GM18499 (cell line): ENCODE measurements around the gene MCM9.

Experiments
- ATAC-seq: cut with Tn5 transposase; IDR thresholded peaks from one replicate; pipeline ENCODE4 v1.9.1; 2021; ENCODE audit warnings: moderate number of reproducible peaks; ENCODE audit not compliant: insufficient read depth, unreplicated experiment

The MCM9 gene

GRCh38 chr6:118933855-118934460 lies 1.0 kb downstream of the MCM9 start:
- peak; percentile 0 for ATAC-seq

- ATAC-seq: no peak
Observed at GRCh38 chr6:118932421-118932820, 2.5 kb downstream of the MCM9 start.

GRCh38 chr6:118931436-118931835 lies 3.5 kb downstream of the MCM9 start:
- no peak for ATAC-seq

- ATAC-seq: no peak
Observed at GRCh38 chr6:118930680-118931079, 4.3 kb downstream of the MCM9 start.

- no peak for ATAC-seq
Observed at GRCh38 chr6:118923035-118923434, 11.9 kb downstream of the MCM9 start.

GRCh38 chr6:118921084-118921483 lies 13.9 kb downstream of the MCM9 start:
- no peak for ATAC-seq

- ATAC-seq: no peak
Observed at GRCh38 chr6:118918329-118918725, 16.6 kb downstream of the MCM9 start.

- ATAC-seq: no peak
Observed at GRCh38 chr6:118917546-118918328, 17.2 kb downstream of the MCM9 start.

- ATAC-seq: no peak
Observed at GRCh38 chr6:118914598-118914997, 20.4 kb downstream of the MCM9 start.

- ATAC-seq: no peak
Observed at GRCh38 chr6:118913161-118913560, 21.8 kb downstream of the MCM9 start.

GRCh38 chr6:118912646-118913045 lies 22.3 kb downstream of the MCM9 start:
- no peak for ATAC-seq

GRCh38 chr6:118908441-118908840 lies 26.5 kb downstream of the MCM9 start:
- ATAC-seq: no peak

- ATAC-seq: no peak
Observed at GRCh38 chr6:118905851-118906250, 29.1 kb downstream of the MCM9 start.

GRCh38 chr6:118905084-118905483 lies 29.9 kb downstream of the MCM9 start:
- no peak for ATAC-seq

GRCh38 chr6:118903691-118904090 lies 31.3 kb downstream of the MCM9 start:
- no peak for ATAC-seq

GRCh38 chr6:118903138-118903537 lies 31.8 kb downstream of the MCM9 start:
- ATAC-seq: no peak

- no peak for ATAC-seq
Observed at GRCh38 chr6:118902726-118903125, 32.2 kb downstream of the MCM9 start.

GRCh38 chr6:118899948-118900347 lies 35.0 kb downstream of the MCM9 start:
- ATAC-seq: no peak

GRCh38 chr6:118897386-118897785 lies 37.6 kb downstream of the MCM9 start:
- ATAC-seq: no peak

- ATAC-seq: peak; percentile 21
Observed at GRCh38 chr6:118896339-118897136, 38.4 kb downstream of the MCM9 start.

- no peak for ATAC-seq
Observed at GRCh38 chr6:118895859-118896258, 39.1 kb downstream of the MCM9 start.
